H1 (cell line): ENCODE measurements around the gene RNASET2. TPM values are rescaled to one million over a fixed set of nuclear protein-coding genes. Genes with fewer than 3 reads are reported as not detected.

Experiments used
- CTCF ChIA-PET: fragments of 300-600 bp; sonication (Branson Sonifier 250); formaldehyde crosslinking; loops from one replicate; lab custom pipeline; 2021; ENCODE audit not compliant: partially characterized antibody; lab: Charles Lee
- POLR2A ChIA-PET: fragments of 300-600 bp; sonication (Branson Sonifier 250); formaldehyde crosslinking; loops from one replicate; lab custom pipeline; 2021; ENCODE audit warnings: inconsistent platforms; ENCODE audit not compliant: partially characterized antibody; lab: Charles Lee
- DNase-seq, 2 experiments: peaks; one replicate each; pipeline versions ENCODE4 v3.0.0 to v3.0.0-alpha.2; 2010 to 2022; ENCODE audit warnings: low spot score in 2 of 2, low read depth in 1 of 2, mixed read lengths in 1 of 2
- FAIRE-seq: peaks from 2 replicates; lab custom pipeline; 2011; peaks lifted over from hg19 to GRCh38; lab: Jason Lieb, UNC
- H2AFZ ChIP-seq: 2 replicates; pipeline ENCODE4 v1.8.1; 2012; ENCODE audit warnings: low read length, inconsistent platforms
- H2AK5ac ChIP-seq: 2 replicates; pipeline ENCODE4 v1.6.1; 2013; ENCODE audit warnings: low read depth, low read length
- H2BK120ac ChIP-seq: replicated peaks from 2 replicates; pipeline ENCODE3; 2013; ENCODE audit warnings: low read depth, low read length, inconsistent platforms
- H2BK12ac ChIP-seq: 2 replicates; pipeline ENCODE4 v1.6.1; 2013; ENCODE audit warnings: low read depth, low read length
- H2BK15ac ChIP-seq: 2 replicates; pipeline ENCODE4 v1.6.1; 2013; ENCODE audit warnings: low read length
- H2BK20ac ChIP-seq: 2 replicates; pipeline ENCODE4 v1.6.1; 2013; ENCODE audit warnings: low read length
- H2BK5ac ChIP-seq: 2 replicates; pipeline ENCODE4 v1.6.1; 2013; ENCODE audit warnings: low read depth, low read length
- H3K14ac ChIP-seq: 2 replicates; pipeline ENCODE4 v1.6.1; 2013; ENCODE audit warnings: inconsistent platforms; ENCODE audit not compliant: insufficient read length
- H3K18ac ChIP-seq: 2 replicates; pipeline ENCODE4 v1.6.1; 2013; ENCODE audit warnings: low read length; ENCODE audit errors: extremely low read depth
- H3K23ac ChIP-seq: 2 replicates; pipeline ENCODE4 v1.6.1; 2013; ENCODE audit warnings: inconsistent platforms; ENCODE audit not compliant: insufficient read length
- H3K23me2 ChIP-seq: 2 replicates; pipeline ENCODE4 v1.6.1; 2013; ENCODE audit warnings: low read depth, low read length
- H3K27ac ChIP-seq: 2 replicates; pipeline ENCODE4 v1.6.1; 2011; ENCODE audit warnings: low read depth, low read length, inconsistent platforms
- H3K27me3 ChIP-seq, 4 experiments: replicated peaks in 1 of 4; 1 replicate in 1 of 4; 2 replicates in 3 of 4; pipeline versions ENCODE4 v1.6.1 to v1.8.1; 2011 to 2013; ENCODE audit warnings: low read length in 3 of 4, mild to moderate bottlenecking in 3 of 4, inconsistent platforms in 2 of 4, mixed read lengths in 2 of 4, moderate library complexity in 1 of 4; ENCODE audit not compliant: control insufficient read depth in 3 of 4, insufficient read depth in 3 of 4; ENCODE audit errors: extremely low read depth in 1 of 4
- H3K36me3 ChIP-seq, 4 experiments: 2 replicates each; pipeline versions ENCODE4 v1.6.1 to v1.8.1; 2011 to 2013; ENCODE audit warnings: mild to moderate bottlenecking in 4 of 4, low read length in 3 of 4, moderate library complexity in 2 of 4, control low read depth in 1 of 4, inconsistent platforms in 1 of 4; ENCODE audit not compliant: insufficient read depth in 4 of 4, control insufficient read depth in 2 of 4
- H3K4ac ChIP-seq: replicated peaks from 2 replicates; pipeline ENCODE3; 2013; ENCODE audit warnings: low read length, low read depth, mixed read lengths, inconsistent platforms; ENCODE audit not compliant: insufficient read length
- H3K4me1 ChIP-seq, 4 experiments: replicated peaks in 1 of 4; 1 replicate in 1 of 4; 2 replicates in 3 of 4; pipeline versions ENCODE4 v1.6.1 to v1.8.1; 2011 to 2013; ENCODE audit warnings: low read length in 3 of 4, inconsistent platforms in 2 of 4, mixed read lengths in 1 of 4; ENCODE audit not compliant: insufficient read depth in 4 of 4, control insufficient read depth in 3 of 4
- H3K4me2 ChIP-seq, 2 experiments: 2 replicates each; pipeline versions ENCODE4 v1.6.1 to v1.8.1; 2011 to 2013; ENCODE audit warnings: low read depth in 2 of 2, low read length in 2 of 2, control low read depth in 1 of 2, inconsistent platforms in 1 of 2, mild to moderate bottlenecking in 1 of 2; ENCODE audit not compliant: insufficient read depth in 1 of 2
- H3K4me3 ChIP-seq, 4 experiments: fragments of 200-600, 300-600 bp in 1 of 4; sonication (generic), shearing (Covaris generic), sonication (Bioruptor Twin) in 1 of 4; 2 replicates each; pipeline versions ENCODE4 v1.5.1 to v1.8.1; 2011 to 2016; ENCODE audit warnings: low read length in 4 of 4, low read depth in 3 of 4, control low read depth in 2 of 4, inconsistent platforms in 2 of 4, mild to moderate bottlenecking in 2 of 4, mixed read lengths in 1 of 4, moderate library complexity in 1 of 4; ENCODE audit not compliant: insufficient read depth in 2 of 4; ENCODE audit errors: extremely low read depth in 1 of 4
- H3K56ac ChIP-seq: replicated peaks from 2 replicates; pipeline ENCODE3; 2013; ENCODE audit warnings: low read depth, mild to moderate bottlenecking, mixed read lengths, low read length, inconsistent platforms; ENCODE audit not compliant: insufficient read length
- H3K79me1 ChIP-seq: 2 replicates; pipeline ENCODE4 v1.6.1; 2013; ENCODE audit warnings: low read depth, low read length, control low read depth
- H3K79me2 ChIP-seq, 2 experiments: 2 replicates each; pipeline versions ENCODE4 v1.6.1 to v1.8.1; 2012 to 2013; ENCODE audit warnings: low read length in 2 of 2, mild to moderate bottlenecking in 2 of 2, inconsistent platforms in 1 of 2; ENCODE audit not compliant: insufficient read depth in 2 of 2, control insufficient read depth in 1 of 2
- H3K9ac ChIP-seq, 4 experiments: replicated peaks in 1 of 4; 1 replicate in 1 of 4; 2 replicates in 3 of 4; pipeline versions ENCODE4 v1.6.1 to v1.8.1; 2011 to 2013; ENCODE audit warnings: low read depth in 3 of 4, low read length in 3 of 4, control low read depth in 2 of 4, mild to moderate bottlenecking in 2 of 4, moderate library complexity in 2 of 4, inconsistent platforms in 1 of 4; ENCODE audit errors: extremely low read depth in 1 of 4
- H3K9me3 ChIP-seq, 2 experiments: 2 replicates each; pipeline versions ENCODE4 v1.6.1 to v1.8.1; 2012 to 2013; ENCODE audit warnings: mild to moderate bottlenecking in 2 of 2, moderate library complexity in 2 of 2, control low read depth in 1 of 2, inconsistent platforms in 1 of 2, low read depth in 1 of 2, low read length in 1 of 2, mixed read lengths in 1 of 2; ENCODE audit not compliant: insufficient read depth in 2 of 2
- H4K20me1 ChIP-seq, 2 experiments: replicated peaks in 1 of 2; 2 replicates each; pipeline versions ENCODE3 to v1.8.1; 2011 to 2013; ENCODE audit warnings: inconsistent platforms in 2 of 2, low read length in 2 of 2, mild to moderate bottlenecking in 1 of 2; ENCODE audit not compliant: insufficient read depth in 2 of 2, control insufficient read depth in 1 of 2
- H4K5ac ChIP-seq: 2 replicates; pipeline ENCODE4 v1.6.1; 2013; ENCODE audit warnings: low read length, low read depth, mixed read lengths, inconsistent platforms; ENCODE audit not compliant: insufficient read length
- H4K8ac ChIP-seq: 2 replicates; pipeline ENCODE4 v1.8.0; 2013; ENCODE audit warnings: mild to moderate bottlenecking, moderate library complexity, low read length, inconsistent platforms; ENCODE audit not compliant: insufficient read depth; ENCODE audit errors: extremely low read depth
- H4K91ac ChIP-seq: replicated peaks from 2 replicates; pipeline ENCODE3; 2013; ENCODE audit warnings: low read length, mixed read lengths, inconsistent platforms; ENCODE audit not compliant: insufficient read length
- E2F6 ChIP-seq: IDR thresholded peaks from 2 replicates; pipeline ENCODE4 v1.6.1; 2012; ENCODE audit warnings: inconsistent platforms
- GABPA ChIP-seq: IDR thresholded peaks from 2 replicates; pipeline ENCODE4 v1.6.1; 2011; ENCODE audit warnings: mild to moderate bottlenecking, low read length, moderate library complexity, borderline replicate concordance; ENCODE audit not compliant: insufficient read depth
- GTF2F1 ChIP-seq: IDR thresholded peaks from 2 replicates; pipeline ENCODE4 v1.6.1; 2012; ENCODE audit warnings: low read depth, low read length, improper control_type of control experiment, borderline replicate concordance
- PHF8 ChIP-seq: fragments of 200-600 bp; sonication (generic); conservative IDR thresholded peaks from 2 replicates; pipeline ENCODE4 v1.7.1; 2012; ENCODE audit warnings: low read depth, mild to moderate bottlenecking, inconsistent platforms, low read length, moderate library complexity
- WGBS, 2 experiments: shearing (Covaris generic) in 1 of 2; methylation state at CpG; one replicate each; pipeline versions ENCODE4 v1.1.6 to v1.1.7; 2013 to 2015; ENCODE audit warnings: low lambda C conversion rate in 2 of 2, mixed read lengths in 2 of 2, inconsistent platforms in 1 of 2, low coverage in 1 of 2, missing lambda C conversion rate in 1 of 2; ENCODE audit not compliant: insufficient replicate concordance in 2 of 2, insufficient coverage in 1 of 2, insufficient read length in 1 of 2; ENCODE audit errors: extremely low coverage in 1 of 2, missing lambda C conversion rate in 1 of 2; 5-methylcytosine and 5-hydroxymethylcytosine counted together
- polyA plus RNA-seq, 7 experiments: library from polyadenylated mRNA; depleted of rRNA in 3 of 7; stranded (reverse) in 5 of 7; unstranded in 2 of 7; fragments of >200 nt in 5 of 7; fragments of 200-250 nt in 2 of 7; gene quantifications; 1 replicate in 5 of 7; 2 replicates in 1 of 7; 4 replicates in 1 of 7; pipeline versions ENCODE4 v1.2.1 to v1.2.3, GENCODE V29; 2011 to 2013; ENCODE audit warnings: missing spikeins in 2 of 7, mixed read lengths in 2 of 7
- total RNA-seq: library from RNA; stranded (reverse); fragmentation: NEBNext Ultra II Directional; extraction: Animal tissue kit (Norgen Biotek cat#: 25700); gene quantifications from 2 replicates; pipeline ENCODE4 v1.2.1, GENCODE V29; 2021

The RNASET2 gene
- total and polyA plus RNA-seq, 2 of the 8 experiments (the other 6 are each of a cell fraction or from before 2014, with no cell fraction given): 15.7 to 22.9 TPM

DNA sequence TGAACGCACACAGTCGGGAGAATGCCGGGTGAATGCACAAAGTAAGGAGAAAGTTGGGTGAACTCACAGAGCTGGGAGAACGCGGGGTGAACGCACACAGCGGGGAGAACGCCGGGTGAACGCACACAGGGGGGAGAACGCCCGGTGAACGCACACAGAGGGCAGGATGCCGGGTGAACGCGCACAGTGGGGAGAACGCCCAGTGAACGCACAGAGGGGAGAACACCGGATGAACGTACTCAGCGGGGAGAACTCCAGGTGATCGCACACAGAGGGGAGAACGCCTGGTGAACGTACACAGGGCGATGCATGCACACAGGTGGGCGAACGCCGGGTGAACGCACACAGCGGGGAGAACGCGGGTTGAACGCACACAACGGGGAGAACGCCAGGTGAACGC, 57.4 kb downstream of the RNASET2 start:
- FAIRE-seq: no peak
- Histone ChIP-seq H3K79me1 (no peaks in the 10 kb centered on the region), H3K23me2 (no peaks in the 10 kb centered on the region)

More for the DNA sequence above, 57.4 kb downstream of the RNASET2 start:
- POLR2A ChIA-PET: no interaction called here
- Histone ChIP-seq H3K79me2 (no peaks in the 10 kb centered on the region), H3K9ac (no peak overlapping the region), H4K91ac (peak overlapping the region; percentile 27), H3K56ac (no peak overlapping the region), H2AK5ac (no peak overlapping the region), H4K20me1 (no peaks in the 10 kb centered on the region), H3K23ac (no peak overlapping the region), H3K14ac (no peak overlapping the region), H2BK12ac (no peak overlapping the region), H3K4me3 (no peak overlapping the region), H2BK15ac (no peak overlapping the region), H3K27ac (no peak overlapping the region)
- DNase-seq: no peak
- TF ChIP-seq PHF8: no peak
- TF ChIP-seq GTF2F1: no peak
- TF ChIP-seq GABPA: no peak
- no peak for TF ChIP-seq E2F6
- TF ChIP-seq, all 59 proteins: peak for 0
- WGBS, 2 experiments: 98% methylated on average over 35 of the region's 36 CpGs; no CpG with 5 or more reads in 1 of the 2 experiments
- no peak overlapping the region for H2BK5ac ChIP-seq
- H3K36me3 ChIP-seq: no peaks in the 10 kb centered on the region
- no peak overlapping the region for H3K18ac ChIP-seq
- H2BK120ac ChIP-seq: no peak overlapping the region
- no peak overlapping the region for H2AFZ ChIP-seq
- H3K4me2 ChIP-seq: no peak overlapping the region
- H4K8ac ChIP-seq: 0 out of 2 replicates have a peak overlapping the region, but pooled peaks have one; percentile 0
- CTCF ChIA-PET: no interaction called here
- no peaks in the 10 kb centered on the region; a peak in 1 of 7 replicates for H3K27me3 ChIP-seq
- peaks cover 0 to 4% (median 1%) of the 10 kb centered on the region in 4 experiments; a peak in 4 of 7 replicates for H3K4me1 ChIP-seq
- peak overlapping the region; percentile 69 for H3K4ac ChIP-seq
- no peaks in the 10 kb centered on the region for H3K9me3 ChIP-seq
- H2BK20ac ChIP-seq: no peak overlapping the region
- no peak overlapping the region for H4K5ac ChIP-seq
